Upper lobe of left lung (tissue), 4 donors: ENCODE data around the gene MDM2.

ENCODE experiments used
- CTCF ChIP-seq, 6 experiments: fragments of 450-650 bp in 4 of 6; fragments of 200-600 bp in 2 of 6; sonication (generic) in 2 of 6; IDR thresholded peaks; one replicate each; pipeline ENCODE4 v1.5.1; 2016 to 2019; ENCODE audit warnings: antibody characterized with exemption in 6 of 6
- EP300 ChIP-seq, 4 donors: sonication (generic); formaldehyde crosslinking; IDR thresholded peaks; one replicate each; pipeline ENCODE4 v1.5.1; 2017; ENCODE audit warnings: antibody characterized with exemption in 4 of 4, control low read depth in 2 of 4
- POLR2A ChIP-seq, 4 donors: fragments of 450-650 bp; IDR thresholded peaks; one replicate each; pipeline ENCODE4 v1.5.1; 2016 to 2017; ENCODE audit warnings: antibody characterized with exemption in 4 of 4, mild to moderate bottlenecking in 2 of 4
- POLR2AphosphoS5 ChIP-seq, 2 donors: sonication (generic); formaldehyde crosslinking; IDR thresholded peaks; one replicate each; pipeline ENCODE4 v1.5.1; 2017; ENCODE audit warnings: antibody characterized with exemption in 2 of 2

DNA sequence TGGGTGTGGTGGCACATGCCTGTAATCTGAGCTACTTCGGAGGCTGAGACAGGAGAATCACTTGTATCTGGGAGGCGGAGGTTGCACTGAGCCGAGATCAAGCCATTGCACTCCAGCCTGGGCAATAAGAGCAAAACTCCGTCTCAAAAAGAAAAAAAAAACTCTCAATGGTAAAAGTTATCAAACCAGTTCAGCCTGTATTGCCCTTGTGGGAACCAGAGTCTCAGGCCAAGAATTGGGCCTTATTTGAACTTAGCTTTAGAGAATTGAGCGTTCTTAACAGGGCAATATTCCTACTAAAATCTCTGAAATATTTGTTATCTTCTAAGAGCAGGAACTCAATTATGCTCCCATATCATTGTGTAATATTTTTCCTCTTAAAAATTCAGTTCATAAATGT is 7.7 kb upstream of the MDM2 start:
- TF ChIP-seq CTCF (IDR thresholded peaks at IDR 0.05) (no peak), POLR2AphosphoS5 (IDR thresholded peaks at IDR 0.05) (no peak), POLR2A (IDR thresholded peaks at IDR 0.05) (no peak), EP300 (IDR thresholded peaks at IDR 0.05) (no peak)
